Measurements from ENCODE around the gene THAP5. TPM values are rescaled to one million over a fixed set of nuclear protein-coding genes. Genes with fewer than 3 reads are reported as not detected.
"Not testable (repeated sequence)": the region's sequence is repeated elsewhere in the genome, so short reads cannot be mapped to it uniquely, and the experiment has no call there.

Gene THAP5
- total RNA-seq, 1 donor from 2014 or later: 17.6 TPM

DNA sequence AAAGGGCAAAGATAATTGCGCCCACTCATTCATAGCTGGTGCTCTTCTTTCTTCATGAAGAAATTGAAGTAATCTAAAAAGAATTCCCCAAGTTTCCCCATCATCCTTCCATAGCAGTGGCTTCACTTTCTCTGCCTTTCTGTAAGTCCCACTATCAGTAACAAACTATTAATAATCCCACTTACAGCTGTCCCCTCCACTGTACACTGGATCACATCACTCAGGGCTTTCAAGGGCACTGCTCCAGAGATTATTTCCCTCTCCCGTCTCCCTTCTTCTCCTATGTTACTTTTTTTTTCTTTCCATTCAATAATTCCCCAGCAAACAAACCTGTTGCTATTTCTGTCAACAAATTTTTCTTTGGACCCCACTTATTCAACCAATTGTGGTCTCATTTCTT is 16.3 kb upstream of the THAP5 start:
- no peak for DNase-seq (ENCODE audit: extremely low read depth, low read depth, low spot score)

DNA sequence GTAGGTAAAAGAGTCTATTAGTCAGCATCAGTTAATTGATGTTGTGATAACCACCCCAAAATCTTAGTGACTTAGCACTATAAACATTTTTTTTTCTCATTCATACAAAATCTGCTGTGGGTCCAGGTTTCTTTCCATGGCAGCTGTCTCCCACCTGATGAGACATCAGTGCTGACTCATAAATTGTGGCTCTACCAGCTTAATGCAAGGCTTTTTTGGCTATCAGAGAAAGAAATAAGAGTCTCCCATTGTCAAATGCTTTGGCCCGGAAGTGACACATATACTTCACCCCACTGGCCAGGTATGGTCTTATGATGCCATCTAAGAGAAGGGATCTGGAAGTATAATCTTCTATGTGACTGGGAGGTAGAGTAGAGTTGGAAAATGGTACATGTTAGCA is 14.7 kb upstream of the THAP5 start:
- no peak for DNase-seq (ENCODE audit: extremely low read depth, low read depth, low spot score)

DNA sequence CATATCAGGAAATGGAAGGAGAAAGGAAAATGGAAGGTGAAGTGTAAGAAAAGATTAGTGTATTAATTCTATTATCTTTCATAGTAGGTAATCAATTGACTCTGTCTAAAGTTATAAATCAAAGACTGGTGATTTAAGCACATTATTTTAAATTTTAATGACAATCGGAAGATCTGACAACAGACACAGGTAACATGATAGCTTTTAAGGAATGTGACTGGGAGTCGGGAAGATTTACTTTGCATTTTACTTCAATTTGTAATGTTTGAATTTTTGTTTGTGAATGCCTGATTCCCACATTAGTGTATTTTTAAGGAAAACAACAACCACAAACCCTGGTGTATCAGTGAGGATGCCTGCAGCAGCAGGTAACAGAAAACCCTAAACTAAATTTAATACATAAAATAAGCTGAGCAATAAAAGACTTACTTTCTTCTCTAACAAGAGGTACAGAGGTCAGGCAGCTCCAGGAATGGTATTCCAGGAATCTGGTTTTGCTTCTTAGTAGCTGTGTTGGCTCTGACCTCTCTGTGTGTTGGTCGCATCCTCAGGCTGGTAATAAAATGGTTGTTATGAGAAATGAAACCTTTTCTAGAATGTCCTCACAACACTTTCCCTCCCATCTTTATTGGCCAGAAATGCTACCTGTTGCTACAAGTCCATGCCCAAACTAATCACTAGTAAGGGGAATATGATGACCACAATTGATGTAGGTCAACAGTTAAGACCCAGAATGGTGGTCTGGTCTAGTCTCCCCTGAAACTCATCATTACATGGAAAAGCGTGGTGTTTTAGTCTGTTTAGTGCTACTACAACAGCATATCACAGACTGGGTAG is 12.4 kb upstream of the THAP5 start:
- no peak for DNase-seq (ENCODE audit: extremely low read depth, low read depth, low spot score)

DNA sequence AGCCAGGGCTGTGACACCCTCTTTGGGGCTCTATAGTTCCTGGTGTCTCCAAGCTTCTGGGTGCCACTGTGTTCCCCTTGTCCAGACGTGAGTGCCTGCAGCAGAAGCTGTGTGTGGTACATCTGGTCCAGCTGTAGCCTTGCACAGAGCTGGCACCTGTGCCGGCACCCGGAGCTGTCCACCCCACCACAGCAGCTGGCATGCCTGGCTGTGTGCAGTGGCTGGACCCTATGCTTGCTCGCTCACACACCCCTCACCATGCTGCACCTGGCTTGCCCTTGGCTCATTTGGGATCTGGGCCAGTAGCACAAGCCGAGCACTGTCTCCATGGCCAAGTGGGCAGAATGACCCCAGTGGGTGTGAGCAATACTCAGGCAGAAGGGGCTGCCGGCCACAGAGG is 10.8 kb upstream of the THAP5 start:
- DNase-seq (ENCODE audit: extremely low read depth, low read depth, low spot score): no peak

DNA sequence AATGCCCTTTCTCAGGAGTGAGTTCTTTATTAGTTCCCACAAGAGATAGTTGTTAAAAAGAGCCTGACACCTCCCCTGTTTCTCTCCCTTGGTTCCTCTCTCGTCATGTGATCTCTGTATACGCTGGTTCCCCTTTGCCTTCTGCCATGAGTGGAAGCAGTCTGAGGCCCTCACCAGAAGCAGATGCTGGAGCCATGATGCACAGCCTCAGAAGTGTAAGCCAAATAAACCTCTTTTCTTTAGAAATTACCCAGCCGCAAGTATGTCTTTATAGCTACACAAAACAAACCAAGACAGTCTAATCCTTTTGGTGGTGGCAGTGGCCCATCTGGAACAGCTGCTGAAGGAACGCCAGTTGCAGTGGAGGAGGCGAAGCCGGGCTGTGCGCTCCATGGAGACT is 9.4 kb upstream of the THAP5 start:
- DNase-seq (ENCODE audit: extremely low read depth, low read depth, low spot score): no peak

DNA sequence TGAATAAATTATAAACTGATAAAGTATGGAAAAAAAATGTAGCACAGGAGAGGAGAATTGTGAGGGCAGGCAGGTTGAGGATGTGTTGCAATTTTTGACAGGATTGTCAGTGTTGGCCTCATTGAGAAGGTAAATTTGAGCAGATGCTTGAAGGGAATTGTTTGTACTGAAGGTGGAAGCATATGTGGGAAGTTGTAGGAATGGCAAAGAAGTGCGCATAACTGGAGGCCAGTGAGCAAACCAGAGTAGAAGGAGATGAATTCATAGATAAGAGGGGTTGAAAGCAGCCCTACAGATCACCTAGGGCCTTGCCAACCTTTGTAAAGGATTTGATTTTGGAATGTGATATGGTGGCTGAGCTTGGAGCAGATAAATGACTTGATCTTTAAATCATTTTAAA is 6.6 kb upstream of the THAP5 start:
- no peak for DNase-seq (ENCODE audit: extremely low read depth, low read depth, low spot score)

DNA sequence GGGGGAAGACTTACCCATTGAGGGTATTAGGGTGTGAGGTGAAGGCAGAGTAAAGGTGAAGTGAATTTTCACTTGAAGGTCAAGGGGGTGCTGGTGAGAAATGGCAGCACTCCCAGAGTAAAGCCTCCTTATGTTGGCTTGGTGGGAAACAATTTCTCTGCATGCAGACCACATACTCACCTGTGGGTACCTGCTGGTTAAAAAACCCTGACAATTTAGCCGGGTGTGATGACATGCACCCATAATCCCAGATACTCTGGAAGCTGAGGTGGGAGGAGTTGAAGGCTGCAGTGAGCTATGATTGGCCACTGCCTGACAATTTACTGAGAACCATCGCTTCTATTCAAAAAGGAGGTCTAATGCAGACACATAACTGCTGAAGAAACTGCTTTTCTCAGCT is 5.7 kb upstream of the THAP5 start:
- DNase-seq (ENCODE audit: extremely low read depth, low read depth, low spot score): no peak

DNA sequence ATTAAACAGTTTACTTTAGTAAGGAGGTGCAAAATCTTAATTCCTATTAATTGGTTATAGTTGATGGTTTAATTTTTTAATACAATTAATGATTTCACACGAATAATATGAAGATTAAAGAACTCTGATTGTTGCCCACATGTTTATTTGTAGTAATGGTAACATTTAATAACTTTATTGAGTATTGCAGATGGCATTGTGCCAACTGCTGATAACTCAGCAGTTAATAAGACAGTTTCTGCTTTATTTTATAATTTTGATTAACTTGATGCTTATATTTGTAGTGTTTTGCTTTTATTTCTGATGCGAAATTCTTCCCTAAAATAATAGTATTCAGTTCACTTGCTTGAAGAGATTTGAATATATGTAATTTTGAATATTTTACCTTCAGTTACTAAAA is 3.0 kb upstream of the THAP5 start:
- no peak for DNase-seq (ENCODE audit: extremely low read depth, low read depth, low spot score)

DNA sequence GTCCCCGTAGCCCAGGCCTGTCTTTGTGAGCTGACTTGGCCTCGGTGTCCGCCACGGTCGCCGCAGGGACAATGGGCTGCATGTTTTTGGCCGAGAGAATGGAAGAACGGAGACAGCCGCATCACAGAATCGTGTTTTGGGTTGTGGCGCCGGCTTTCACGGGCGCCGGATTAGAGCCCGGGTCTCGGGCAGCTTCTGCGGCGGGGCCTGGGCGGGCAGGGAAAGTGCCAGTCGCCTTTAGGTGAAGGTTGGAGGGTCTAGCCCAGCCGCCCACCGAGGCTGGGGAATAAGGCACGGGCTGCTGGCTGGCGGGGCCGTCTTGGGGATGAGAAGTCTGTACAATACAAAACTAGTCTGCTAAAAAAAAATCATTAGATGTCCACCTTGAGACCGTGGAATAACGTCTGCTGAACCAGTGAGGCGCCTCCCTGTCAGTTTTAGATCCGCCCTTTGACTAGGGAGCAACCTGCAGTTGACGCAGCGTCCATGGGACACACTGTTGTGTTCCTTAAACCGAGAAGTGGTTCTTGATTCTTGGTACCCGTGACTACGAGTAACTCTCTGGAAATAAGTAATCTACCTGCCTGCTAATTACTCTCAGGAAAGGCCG is 745 bp upstream of the THAP5 start:
- DNase-seq (ENCODE audit: extremely low read depth, low read depth, low spot score): no peak

DNA sequence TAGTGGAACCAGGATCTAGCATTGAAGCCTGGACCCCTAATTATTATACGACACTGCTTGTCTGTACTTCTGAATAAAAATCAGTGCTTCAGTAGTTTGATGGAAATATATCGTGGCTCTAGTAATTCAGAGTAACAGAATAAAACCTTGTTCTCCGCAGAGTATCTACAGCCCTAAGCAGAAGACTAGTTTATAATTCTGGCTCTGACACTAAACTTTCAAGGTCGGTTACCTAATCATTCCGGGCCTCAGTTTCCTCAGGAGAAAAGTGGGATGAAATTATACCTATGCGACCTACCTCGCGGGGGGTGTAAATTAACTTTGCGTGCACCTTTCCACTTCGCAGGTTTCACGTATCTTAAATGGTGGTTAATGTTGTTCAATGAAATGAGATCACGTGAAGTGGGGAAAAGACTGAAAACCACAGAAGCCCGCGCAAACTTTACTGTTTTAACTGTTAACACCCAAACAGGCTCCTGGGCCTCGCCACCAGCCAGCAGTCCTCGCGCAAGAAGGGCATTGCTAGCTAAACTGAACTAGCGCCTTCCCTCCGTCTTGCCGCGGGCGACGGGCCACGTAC is 615 bp downstream of the THAP5 start:
- DNase-seq (ENCODE audit: extremely low read depth, low read depth, low spot score): no peak

DNA sequence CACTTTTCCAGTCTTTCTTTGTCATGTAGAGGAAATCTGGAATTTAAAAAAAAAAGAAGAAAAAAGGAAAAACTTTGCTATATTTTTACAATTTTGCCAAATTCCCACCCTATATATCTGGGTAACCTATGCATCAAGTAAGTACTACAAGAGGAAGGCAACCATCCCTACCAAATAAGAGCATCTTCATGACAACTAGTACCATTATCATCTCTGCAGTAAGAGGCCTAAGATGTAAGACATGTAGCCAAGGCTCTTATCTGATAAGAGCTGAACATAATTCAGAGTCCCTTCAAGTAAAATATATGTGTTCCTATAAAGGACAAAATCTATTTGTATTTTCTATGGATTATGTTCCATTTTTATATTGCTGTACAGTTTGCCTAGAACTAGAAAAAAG is 3.5 kb downstream of the THAP5 start:
- DNase-seq (ENCODE audit: extremely low read depth, low read depth, low spot score): no peak

DNA sequence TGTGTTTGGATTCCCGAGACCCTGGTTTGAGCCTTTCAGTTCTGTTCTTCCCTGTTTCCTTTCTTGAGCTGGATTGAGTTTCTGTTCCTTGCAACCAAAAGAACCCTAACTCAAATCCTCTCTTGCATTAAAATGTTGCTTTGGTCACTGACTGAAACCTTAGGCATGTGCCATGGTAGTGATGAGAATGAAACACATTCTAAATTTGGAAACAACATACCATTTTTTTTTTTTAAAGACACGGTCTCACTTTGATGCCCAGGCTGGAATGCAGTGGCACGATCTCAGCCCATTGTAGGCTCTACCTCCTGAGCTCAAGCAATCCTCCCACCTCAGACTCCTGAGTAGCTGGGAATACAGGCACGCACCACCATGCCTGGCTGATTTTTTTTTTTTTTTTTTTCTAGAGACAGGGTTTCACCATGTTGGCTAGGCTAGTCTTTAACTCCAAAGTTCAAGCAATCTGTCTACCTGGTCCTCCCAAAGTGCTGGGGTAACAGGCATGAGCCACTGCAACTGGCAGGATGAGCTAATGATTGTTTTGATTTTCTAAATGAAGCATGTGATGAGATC is 8.4 kb downstream of the THAP5 start:
- DNase-seq (ENCODE audit: extremely low read depth, low read depth, low spot score): no peak

DNA sequence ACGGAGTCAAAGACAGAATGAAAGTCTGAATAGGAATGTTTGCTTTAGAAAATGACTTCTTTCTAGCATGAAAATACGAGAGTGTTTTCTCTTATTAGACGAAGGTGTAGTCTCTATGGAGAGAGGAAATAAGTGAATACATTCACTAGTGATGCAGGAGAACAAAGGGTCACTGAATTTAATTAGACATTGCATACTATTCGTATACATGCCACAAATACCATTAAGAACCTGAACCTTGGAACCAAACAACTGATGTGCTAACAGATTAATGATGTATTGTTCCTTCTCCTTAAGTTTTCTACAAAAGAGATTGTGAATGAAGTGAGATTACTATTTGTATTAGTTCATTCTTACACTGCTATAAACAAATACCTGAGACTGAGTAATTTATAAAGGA is 10.3 kb downstream of the THAP5 start:
- DNase-seq (ENCODE audit: extremely low read depth, low read depth, low spot score): no peak

DNA sequence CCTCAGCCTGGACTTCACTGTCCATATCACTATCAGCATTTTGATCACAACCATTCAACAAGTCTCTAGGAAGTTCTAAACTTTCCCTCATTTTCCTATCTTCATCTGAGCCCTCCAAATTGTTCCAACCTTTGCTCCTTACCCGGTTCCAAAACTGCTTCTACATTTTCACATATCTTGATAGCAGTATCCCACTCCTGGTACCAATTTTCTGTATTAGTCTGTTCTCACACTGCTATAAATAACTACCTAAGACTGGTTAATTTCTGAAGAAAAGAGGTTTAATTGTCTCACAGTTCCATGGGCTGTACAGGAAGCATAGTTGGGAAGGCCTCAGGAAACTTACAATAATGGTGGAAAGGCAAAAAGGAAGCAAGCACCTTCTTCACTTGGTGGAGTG is 11.9 kb downstream of the THAP5 start:
- DNase-seq (ENCODE audit: extremely low read depth, low read depth, low spot score): no peak

DNA sequence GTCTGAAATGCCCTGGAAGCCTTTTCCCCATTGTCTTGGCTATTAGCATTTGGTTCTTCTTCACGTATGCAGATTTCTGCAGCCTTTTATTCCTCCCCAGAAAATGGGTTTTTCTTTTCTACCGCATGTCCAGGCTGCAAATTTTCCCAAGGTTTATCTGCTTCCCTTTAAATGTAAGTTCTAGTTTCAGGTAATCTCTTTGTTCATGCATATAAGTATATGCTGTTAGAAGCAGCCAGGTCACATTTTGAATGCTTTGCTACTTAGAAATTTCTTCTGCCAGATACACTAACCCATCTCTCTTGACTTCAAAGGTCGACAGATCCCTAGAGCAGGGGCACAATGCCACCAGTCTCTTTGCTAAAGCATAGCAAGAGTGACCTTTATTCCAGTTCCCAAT is 12.3 kb downstream of the THAP5 start:
- DNase-seq (ENCODE audit: extremely low read depth, low read depth, low spot score): no peak

DNA sequence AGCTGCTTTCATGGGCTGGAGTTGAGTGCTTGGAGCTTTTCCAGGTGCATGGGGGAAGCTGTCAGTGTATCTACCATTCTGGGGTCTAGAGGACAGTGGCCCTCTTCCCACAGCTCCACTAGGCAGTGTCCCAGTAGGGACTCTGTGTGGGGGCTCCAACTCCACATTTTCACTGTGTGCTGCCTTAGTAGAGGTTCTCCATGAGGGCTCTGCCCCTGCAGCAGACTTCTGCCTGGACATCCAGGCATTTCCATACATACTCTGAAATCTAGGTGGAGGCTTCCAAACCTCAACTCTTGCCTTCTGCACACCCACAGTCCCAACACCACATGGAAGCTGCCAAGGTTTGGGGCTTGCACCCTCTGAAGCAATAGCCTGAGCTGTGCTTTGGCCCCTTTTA is 12.8 kb downstream of the THAP5 start:
- not testable (repeated sequence) for DNase-seq (ENCODE audit: extremely low read depth, low read depth, low spot score)

DNA sequence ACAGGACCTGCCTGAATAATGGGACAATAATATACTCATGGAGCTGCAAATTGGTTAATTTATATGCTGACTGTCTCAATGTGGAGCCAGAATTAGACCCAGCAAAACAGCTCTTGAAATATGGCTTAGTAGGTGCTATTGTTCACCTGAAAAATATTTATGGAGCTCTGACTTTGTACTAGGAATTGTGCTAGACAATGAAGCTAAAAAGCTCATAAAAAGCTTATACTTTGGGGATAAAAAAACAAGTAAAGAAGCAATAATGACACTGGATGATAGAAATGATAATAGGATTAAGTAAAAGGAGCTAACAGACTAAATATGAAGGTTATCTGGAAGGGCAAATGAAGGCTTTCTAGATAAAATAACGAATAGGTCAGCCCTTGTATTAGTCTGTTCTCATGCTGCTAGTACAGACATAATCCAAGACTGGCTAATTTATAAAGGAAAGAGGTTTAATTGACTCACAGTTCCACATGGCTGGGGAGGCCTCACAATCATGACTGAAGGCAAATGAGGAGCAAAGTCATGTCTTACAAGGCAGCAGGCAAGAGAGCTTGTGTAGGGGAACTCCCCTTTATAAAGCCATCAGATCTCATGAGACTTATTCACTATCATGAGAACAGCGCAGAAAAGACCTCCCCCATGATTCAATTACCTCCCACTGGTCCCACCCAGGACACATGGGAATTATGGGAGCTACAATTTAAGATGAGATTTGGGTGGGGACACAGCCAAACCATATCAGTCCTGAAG is 21.2 kb downstream of the THAP5 start:
- not testable (repeated sequence) for DNase-seq (ENCODE audit: extremely low read depth, low read depth, low spot score)

DNA sequence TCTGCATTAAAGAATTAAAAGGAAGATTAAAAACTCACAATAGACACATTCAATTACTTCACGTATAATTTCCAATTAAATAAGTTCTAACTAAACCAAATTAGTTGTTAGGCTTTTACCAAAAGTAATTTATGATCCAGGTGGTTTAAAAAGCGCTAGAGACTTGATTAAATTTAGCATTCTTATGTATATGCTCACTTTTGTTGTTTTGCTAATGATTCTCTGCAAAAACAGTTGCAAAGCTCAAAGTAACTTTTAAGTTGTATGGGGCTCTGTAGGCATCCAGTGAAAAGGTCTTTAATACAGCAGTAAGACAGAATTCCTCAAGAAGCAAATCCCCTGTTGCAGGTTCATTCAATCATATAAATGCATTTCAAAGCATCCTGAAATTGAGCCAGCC is 28.0 kb downstream of the THAP5 start:
- no peak for DNase-seq (ENCODE audit: extremely low read depth, low read depth, low spot score)

DNA sequence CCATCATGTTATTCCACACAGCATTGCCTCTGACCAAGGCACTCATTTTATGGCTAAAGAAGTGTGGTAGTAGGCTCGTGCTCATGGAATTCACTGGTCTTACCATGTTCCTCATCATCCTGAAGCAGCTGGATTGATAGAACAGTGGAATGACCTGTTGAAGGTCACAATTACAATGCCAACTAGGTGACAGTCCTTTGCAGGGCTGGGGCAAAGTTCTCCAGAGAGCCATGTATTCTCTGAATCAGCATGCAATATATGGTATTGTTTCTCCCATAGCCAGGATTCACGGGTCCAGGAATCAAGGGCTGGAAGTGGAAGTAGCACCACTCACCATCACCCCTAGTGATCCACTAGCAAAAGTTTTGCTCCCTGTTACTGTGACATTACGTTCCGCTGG is 30.8 kb downstream of the THAP5 start:
- DNase-seq (ENCODE audit: extremely low read depth, low read depth, low spot score): not testable (repeated sequence)

DNA sequence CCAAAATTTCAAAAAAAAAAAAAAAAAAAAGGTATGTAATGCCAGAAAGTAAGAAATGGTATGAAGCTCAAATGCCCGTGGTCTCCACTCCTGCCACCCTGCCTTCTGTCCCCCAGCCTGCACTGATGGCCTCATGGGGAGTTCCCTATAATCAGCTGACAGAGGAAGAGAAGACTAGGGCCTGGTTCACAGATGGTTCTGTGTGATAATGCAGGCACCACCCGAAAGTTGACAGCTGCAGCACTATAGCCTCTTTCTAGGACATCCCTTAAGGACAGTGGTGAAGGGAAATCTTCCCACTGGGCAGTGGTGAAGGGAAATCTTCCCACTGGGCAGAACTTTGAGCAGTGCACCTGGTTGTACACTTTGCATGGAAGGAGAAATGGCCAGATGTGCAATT is 31.3 kb downstream of the THAP5 start:
- DNase-seq (ENCODE audit: extremely low read depth, low read depth, low spot score): not testable (repeated sequence)

DNA sequence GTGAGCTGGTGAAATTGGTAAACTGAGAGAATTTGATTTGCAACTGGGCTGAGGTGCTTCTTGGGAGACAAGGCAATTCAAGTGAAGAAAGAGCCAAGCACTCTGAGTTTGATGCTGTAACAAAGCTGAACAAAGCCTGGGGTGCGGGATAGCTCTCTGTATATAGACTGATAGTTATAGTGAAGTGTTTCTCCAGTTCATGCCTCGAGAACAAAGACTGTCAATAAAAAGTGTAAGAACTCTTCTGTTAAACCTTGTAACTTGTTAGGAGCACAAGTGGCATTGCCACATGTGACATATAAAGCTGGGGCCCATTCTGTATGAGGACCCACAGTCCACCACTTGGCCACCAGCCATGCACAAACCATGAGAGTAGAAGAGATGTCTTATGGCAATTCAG is 32.3 kb downstream of the THAP5 start:
- DNase-seq (ENCODE audit: extremely low read depth, low read depth, low spot score): no peak
